Tibial nerve (tissue), 4 donors: ENCODE results near the gene ERLIN1. TPM values are rescaled to one million over a fixed set of nuclear protein-coding genes. Genes with fewer than 3 reads are reported as not detected.

Experiments
- DNase-seq, 2 donors: peaks; one replicate each; pipeline ENCODE4 v3.0.0-alpha.2; 2019; ENCODE audit warnings: low spot score in 2 of 2
- H3K27ac ChIP-seq, 4 donors: fragments of 200-600 bp; sonication (generic) in 3 of 4; one replicate each; pipeline ENCODE4 v1.5.1; 2017 to 2019; ENCODE audit warnings: mild to moderate bottlenecking in 1 of 4
- H3K27me3 ChIP-seq, 2 donors: fragments of 200-600 bp; sonication (generic) in 1 of 2; one replicate each; pipeline versions ENCODE4 v1.5.1 to v1.6.0; 2017 to 2019
- H3K36me3 ChIP-seq, 3 donors: fragments of 200-600 bp; sonication (generic); one replicate each; pipeline ENCODE4 v1.5.1; 2018 to 2019
- H3K4me1 ChIP-seq, 4 donors: fragments of 200-600 bp; sonication (generic) in 3 of 4; one replicate each; pipeline ENCODE4 v1.5.1; 2017 to 2019
- H3K4me3 ChIP-seq, 4 donors: fragments of 200-600 bp; sonication (generic) in 3 of 4; one replicate each; pipeline ENCODE4 v1.5.1; 2017 to 2019; ENCODE audit warnings: mild to moderate bottlenecking in 1 of 4, moderate library complexity in 1 of 4
- H3K9me3 ChIP-seq, 4 donors: fragments of 200-600 bp; sonication (generic) in 3 of 4; one replicate each; pipeline ENCODE4 v1.5.1; 2017 to 2019
- CTCF ChIP-seq, 5 experiments: fragments of 200-600 bp in 3 of 5; fragments of 450-650 bp in 2 of 5; sonication (generic) in 3 of 5; IDR thresholded peaks; one replicate each; pipeline ENCODE4 v1.5.1; 2016 to 2019; ENCODE audit warnings: antibody characterized with exemption in 5 of 5, mild to moderate bottlenecking in 3 of 5, moderate library complexity in 2 of 5
- EP300 ChIP-seq, 2 donors: sonication (generic); formaldehyde crosslinking; IDR thresholded peaks; one replicate each; pipeline ENCODE4 v1.6.1; 2017; ENCODE audit warnings: antibody characterized with exemption in 2 of 2, mild to moderate bottlenecking in 1 of 2
- POLR2A ChIP-seq, 2 donors: fragments of 450-650 bp; IDR thresholded peaks; one replicate each; pipeline ENCODE4 v1.6.1; 2017; ENCODE audit warnings: antibody characterized with exemption in 2 of 2, mild to moderate bottlenecking in 2 of 2, moderate library complexity in 2 of 2
- WGBS, 2 donors: methylation state at CpG; one replicate each; pipeline ENCODE4 v1.1.5; 2018; 5-methylcytosine and 5-hydroxymethylcytosine counted together
- total RNA-seq, 4 donors: library from RNA; depleted of rRNA; stranded (reverse); fragments of >200 nt; gene quantifications; one replicate each; pipeline ENCODE4 v1.1.0, GENCODE V29; 2016

Gene ERLIN1
- total RNA-seq, 4 donors from 2014 or later, result 15.5 to 27.9 (median 25.0) TPM

GRCh38 chr10:100135486-100135885 is 50.3 kb downstream of the ERLIN1 start:
- Histone ChIP-seq H3K27me3 (peaks cover 0 to 12% of the 10 kb centered on the region in 2 donors), H3K9me3 (peaks cover 0 to 4% (median 0%) of the 10 kb centered on the region in 4 donors), H3K4me3 (no peak overlapping the region), H3K36me3 (no peaks in the 10 kb centered on the region), H3K27ac (no peak overlapping the region), H3K4me1 (no peaks in the 10 kb centered on the region)
- no peak for TF ChIP-seq POLR2A (IDR thresholded peaks at IDR 0.05)
- no peak for TF ChIP-seq CTCF (IDR thresholded peaks at IDR 0.05)
- TF ChIP-seq EP300 (IDR thresholded peaks at IDR 0.05), result no peak
- no peak for DNase-seq

GRCh38 chr10:100133801-100134200 is 52.0 kb downstream of the ERLIN1 start:
- Histone ChIP-seq H3K27me3 (peaks cover 0 to 12% of the 10 kb centered on the region in 2 donors), H3K4me1 (no peaks in the 10 kb centered on the region), H3K36me3 (no peaks in the 10 kb centered on the region), H3K27ac (no peak overlapping the region), H3K9me3 (peaks cover 0 to 4% (median 0%) of the 10 kb centered on the region in 4 donors), H3K4me3 (no peak overlapping the region)
- no peak for TF ChIP-seq EP300 (IDR thresholded peaks at IDR 0.05)
- TF ChIP-seq POLR2A (IDR thresholded peaks at IDR 0.05), result no peak
- TF ChIP-seq CTCF (IDR thresholded peaks at IDR 0.05), result no peak
- no peak for DNase-seq
- 89 to 94% methylated on average over 1 of the region's 1 CpG for WGBS, 2 donors

GRCh38 chr10:100132427-100132826 is 53.4 kb downstream of the ERLIN1 start:
- no peaks in the 10 kb centered on the region for H3K4me1 ChIP-seq
- 94 to 97% methylated on average over 2 of the region's 2 CpGs for WGBS, 2 donors
- H3K9me3 ChIP-seq, result peaks cover 0 to 4% (median 0%) of the 10 kb centered on the region in 4 donors
- no peak overlapping the region for H3K4me3 ChIP-seq
- DNase-seq, result no peak
- no peak for TF ChIP-seq EP300 (IDR thresholded peaks at IDR 0.05)
- TF ChIP-seq CTCF (IDR thresholded peaks at IDR 0.05), result no peak
- no peak for TF ChIP-seq POLR2A (IDR thresholded peaks at IDR 0.05)
- H3K27me3 ChIP-seq, result peaks cover 0 to 12% of the 10 kb centered on the region in 2 donors
- H3K36me3 ChIP-seq, result no peaks in the 10 kb centered on the region
- H3K27ac ChIP-seq, result no peak overlapping the region

- no peaks in the 10 kb centered on the region for H3K4me1 ChIP-seq
- H3K4me3 ChIP-seq, result no peak overlapping the region
- no peak for DNase-seq
- H3K27ac ChIP-seq, result no peak overlapping the region
- no peaks in the 10 kb centered on the region for H3K36me3 ChIP-seq
- WGBS, 2 donors, result 88 to 89% methylated on average over 3 of the region's 3 CpGs
- peaks cover 0 to 4% (median 0%) of the 10 kb centered on the region in 4 donors for H3K9me3 ChIP-seq
- peaks cover 0 to 12% of the 10 kb centered on the region in 2 donors for H3K27me3 ChIP-seq
- TF ChIP-seq CTCF (IDR thresholded peaks at IDR 0.05), result no peak
- TF ChIP-seq POLR2A (IDR thresholded peaks at IDR 0.05), result no peak
- no peak for TF ChIP-seq EP300 (IDR thresholded peaks at IDR 0.05)
Observed at GRCh38 chr10:100131571-100131970, 54.3 kb downstream of the ERLIN1 start.

GRCh38 chr10:100130831-100131230 is 55.0 kb downstream of the ERLIN1 start:
- Histone ChIP-seq H3K9me3 (peaks cover 0 to 4% (median 0%) of the 10 kb centered on the region in 4 donors), H3K4me3 (no peak overlapping the region), H3K36me3 (no peaks in the 10 kb centered on the region), H3K27me3 (peaks cover 0 to 12% of the 10 kb centered on the region in 2 donors), H3K27ac (no peak overlapping the region), H3K4me1 (no peaks in the 10 kb centered on the region)
- no peak for DNase-seq
- TF ChIP-seq POLR2A (IDR thresholded peaks at IDR 0.05) (no peak), CTCF (IDR thresholded peaks at IDR 0.05) (no peak), EP300 (IDR thresholded peaks at IDR 0.05) (no peak)
- 42 to 60% methylated on average over 7 of the region's 7 CpGs for WGBS, 2 donors
